GM19035 (cell line): ENCODE measurements around the gene MAP7D2.
"Not testable (repeated sequence)": the region's sequence is repeated elsewhere in the genome, so short reads cannot be mapped to it uniquely, and the experiment has no call there.

Experiments
- ATAC-seq: cut with Tn5 transposase; IDR thresholded peaks from one replicate; pipeline ENCODE4 v1.9.1; 2021; ENCODE audit not compliant: unreplicated experiment

MAP7D2 gene

DNA sequence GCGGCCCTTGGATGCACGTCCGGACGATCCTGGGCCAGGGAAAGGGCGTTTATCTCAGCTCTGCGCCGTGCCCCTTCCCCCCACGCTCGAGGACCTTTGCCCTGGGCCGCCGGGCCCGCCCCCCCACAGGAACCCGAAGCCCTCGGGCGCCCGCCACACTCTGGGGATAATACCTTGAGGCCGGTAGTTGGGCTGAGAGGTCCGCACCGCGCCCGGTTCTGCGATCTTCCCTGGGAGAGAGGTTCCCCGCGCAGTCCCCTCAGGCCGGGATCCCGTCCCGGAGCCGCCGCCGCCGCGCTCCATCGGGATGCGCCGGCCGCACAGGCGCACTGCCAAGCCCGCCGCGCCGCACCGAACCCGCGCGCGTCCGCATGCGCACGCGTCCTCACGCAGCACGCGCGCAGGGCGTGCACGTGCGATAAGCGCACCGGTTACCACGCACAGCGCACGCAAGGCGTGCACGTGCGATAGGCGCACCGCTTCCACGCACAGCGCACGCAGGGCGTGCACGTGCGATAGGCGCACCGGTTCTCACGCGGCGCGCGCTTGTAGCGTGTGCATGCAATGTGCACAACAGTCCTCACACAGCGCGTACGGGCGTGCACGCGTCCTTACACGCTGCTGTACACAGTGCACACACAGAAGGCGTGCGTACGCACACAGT is at the start of gene MAP7D2:
TSS of gene MAP7D2 (minus strand) at position 331 of the 664 bp plus-strand sequence. CDS start at position 303, 28 bp downstream.
- ATAC-seq = no peak

DNA sequence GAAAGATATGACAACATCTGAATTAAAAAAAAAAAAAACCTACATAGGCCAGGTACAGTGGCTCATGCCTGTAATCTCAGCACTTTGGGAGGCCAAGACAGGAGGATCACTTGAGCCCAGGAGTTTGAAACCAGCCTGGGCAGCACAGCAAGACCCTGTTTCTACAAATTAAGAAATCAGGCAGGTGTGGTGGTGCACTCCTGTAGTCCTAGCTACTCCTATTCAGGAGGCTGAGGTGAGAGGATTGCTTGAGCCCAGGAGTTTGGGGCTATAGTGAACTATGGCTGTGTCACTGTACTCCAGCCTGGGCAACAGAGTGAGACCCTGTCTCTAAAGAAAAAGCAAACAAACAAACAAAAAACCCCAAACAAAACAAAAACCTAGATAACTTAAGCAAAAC is 45.8 kb upstream of the MAP7D2 start:
- ATAC-seq = not testable (repeated sequence)

DNA sequence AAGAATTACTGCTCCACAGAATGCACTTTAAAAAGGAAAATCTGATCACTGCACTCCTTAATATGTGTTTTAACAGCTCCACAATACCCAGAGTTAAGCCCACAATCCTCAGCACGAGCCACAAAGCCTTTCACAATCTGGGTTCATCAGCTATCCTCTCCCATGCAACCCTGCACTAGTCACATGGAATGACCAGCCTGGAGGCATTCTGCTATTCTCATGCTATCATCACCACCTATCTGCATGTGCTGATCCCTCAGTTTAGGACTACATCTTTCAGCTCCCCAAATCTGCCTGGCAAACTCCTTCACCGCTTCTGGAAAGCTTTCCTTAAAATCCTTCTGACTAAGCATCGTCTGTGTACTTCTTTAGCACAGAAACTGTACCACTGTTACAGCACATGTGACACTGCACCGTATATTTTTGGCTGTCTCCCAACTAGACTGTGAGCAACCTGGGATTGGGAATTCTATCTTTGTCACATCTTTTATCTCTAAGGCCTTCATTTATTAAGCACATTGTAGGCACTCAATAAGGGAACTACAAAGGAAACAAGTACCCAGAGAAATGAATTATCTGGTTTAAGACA is 43.2 kb upstream of the MAP7D2 start:
- no peak for ATAC-seq

DNA sequence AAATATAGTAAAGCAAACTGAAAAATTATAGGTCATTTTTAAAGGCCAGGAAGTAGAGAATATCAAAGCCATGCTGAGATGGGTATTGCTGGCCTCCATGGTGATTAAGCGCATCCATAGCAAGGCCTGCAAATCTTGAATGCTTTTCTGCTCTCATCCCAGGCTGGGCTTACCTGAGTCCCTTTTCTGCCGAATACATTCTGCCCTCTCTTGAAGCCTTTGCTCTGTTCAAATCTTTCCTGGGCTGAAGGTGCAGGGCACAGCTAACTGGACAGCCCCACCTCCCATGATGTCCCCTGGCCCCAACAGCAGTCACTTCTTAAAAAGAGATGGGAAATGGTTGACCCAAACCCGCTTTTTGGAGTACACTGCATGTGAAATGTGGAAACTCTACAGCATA is 35.0 kb upstream of the MAP7D2 start:
- ATAC-seq = no peak

DNA sequence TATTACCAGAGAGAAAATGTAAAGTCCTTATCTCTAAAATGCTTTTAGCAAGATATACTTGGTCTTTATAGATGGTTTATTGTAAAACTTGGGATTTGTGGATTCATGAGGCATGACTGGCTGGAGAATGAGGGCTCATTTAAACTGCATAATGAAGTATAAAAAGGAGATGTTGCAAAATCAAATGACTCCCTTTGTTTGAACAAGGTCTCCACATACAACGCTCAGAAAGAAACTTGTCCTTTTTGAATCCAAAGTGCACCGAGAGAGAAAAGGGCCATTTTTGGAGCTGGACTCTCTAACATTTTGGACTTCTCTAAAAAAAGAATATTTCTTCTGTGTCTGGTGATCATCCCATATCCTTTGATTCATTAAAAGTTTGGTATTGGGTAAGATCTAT is 32.6 kb upstream of the MAP7D2 start:
- ATAC-seq = no peak

DNA sequence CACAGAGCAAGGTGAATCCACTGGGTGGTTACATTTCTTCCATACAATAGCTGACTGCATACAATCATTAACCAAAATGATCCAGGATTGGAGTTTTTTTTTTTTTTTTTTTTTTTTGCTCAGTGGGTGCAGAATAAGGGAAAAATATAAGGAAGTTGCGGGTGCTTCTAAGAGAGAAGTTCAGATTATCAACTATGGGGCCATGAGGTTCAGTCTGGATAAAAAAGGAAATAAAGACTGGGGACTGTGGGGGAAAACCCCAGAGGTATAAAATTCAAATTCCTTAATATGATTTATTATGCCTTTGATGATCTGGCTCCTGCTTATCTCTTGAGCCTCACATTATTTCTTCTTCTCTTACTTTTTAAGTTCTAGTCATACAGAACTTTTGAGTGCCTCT is 30.9 kb upstream of the MAP7D2 start:
- ATAC-seq = no peak

DNA sequence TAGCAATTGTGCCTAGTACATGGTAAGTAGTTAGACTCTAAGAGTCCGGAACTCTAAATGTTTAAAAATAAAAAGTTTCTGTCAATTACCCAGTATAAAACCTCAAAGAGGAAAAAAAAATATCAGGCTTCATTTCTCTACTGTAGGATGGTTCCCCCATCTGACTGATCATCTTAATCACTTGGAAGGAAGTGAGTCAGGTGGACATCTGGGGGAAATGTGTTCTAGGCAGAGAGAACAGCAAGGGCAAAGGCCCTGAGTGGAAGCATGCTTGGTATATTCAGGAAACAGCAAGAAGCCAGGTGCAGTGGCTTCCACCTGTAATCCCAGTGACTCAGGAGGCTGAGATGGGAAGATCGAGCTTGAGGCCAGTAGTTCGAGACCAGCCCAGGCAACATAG is 27.8 kb upstream of the MAP7D2 start:
- no peak for ATAC-seq

DNA sequence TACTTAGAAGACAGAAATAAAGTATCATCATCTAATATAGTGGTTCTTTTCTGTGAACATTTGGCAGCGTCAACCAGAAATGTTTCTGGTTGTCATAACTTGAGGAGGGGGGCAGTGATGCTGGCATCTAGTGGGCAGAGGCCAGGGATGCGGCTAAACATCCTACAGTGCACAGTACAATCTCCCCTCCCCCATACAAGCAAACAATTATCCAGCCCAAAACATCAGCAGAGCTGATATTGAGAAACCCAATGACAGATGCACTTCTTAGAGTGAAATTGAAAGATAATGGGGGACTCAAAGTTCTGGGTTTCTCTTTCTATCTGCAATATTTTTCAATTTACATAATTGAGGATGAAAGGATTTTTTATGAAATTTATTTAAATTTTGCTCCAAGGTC is 26.9 kb upstream of the MAP7D2 start:
- ATAC-seq = no peak

DNA sequence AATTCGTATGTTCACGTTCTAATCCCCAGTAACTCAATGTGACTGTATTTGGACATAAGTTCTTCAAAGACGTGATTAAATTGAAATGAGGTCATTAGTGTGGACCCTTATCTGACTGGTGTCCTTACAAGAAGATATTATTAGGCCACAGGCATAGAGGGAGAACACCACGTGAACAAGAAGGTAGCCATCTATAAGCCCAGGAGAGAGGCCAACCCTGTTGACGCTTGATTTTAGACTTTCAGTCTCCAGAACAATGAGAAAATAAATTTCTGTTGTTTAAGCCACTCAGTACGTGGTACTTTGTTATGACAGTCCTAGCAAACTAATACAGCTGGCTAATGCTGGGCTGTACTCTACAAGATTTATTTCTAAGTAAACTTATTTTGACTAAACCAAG is 26.4 kb upstream of the MAP7D2 start:
- no peak for ATAC-seq

DNA sequence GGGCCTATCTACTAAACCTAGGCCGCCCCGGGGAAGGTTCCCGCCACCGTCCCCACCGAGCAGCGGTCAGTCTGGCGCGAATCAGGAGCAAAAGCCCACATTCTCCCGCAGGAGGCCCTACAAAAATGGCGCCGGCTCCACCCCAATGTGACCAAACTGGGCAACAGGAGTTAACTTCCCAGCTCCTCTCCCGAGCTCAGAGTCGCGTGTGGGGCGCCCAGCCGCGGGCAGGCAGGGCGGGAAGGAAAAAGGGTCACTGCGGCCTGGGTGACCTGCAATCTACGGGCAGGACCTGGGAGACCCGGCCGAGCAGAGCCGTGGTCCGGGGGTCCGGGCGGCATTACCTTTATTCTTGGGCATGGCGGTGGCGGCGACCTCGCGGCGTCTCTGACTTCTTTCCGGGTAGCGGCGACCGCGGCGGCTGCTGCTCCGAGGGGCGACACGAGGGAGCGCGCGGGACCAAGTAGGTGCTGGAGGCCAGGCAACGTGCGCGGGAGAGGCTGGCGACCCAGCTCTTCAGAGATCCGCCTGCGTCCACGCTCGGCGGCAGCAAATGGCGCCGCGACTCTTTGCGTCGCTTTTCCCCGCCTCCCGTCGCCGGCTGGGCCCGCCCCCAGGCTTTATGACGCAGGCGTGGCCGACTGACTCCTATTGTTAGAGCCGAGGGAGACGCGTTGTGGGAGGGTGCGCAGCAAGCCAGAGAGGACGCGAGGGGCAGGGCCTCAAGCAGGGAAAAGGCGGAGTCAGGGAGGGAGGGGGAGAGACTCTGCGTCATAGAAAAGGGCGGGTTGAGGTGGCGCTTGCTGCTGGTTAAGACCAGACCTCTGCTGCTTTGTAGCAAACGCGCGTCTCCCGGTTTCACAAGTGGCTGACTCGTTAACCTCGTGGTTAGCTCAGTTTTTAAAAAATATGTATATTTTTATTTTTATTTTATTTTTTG is 24.8 kb upstream of the MAP7D2 start, which contains the start of gene EIF1AX:
TSS of gene EIF1AX (minus strand) at position 558 of the 940 bp plus-strand sequence. CDS start at position 360, 198 bp downstream.
- ATAC-seq = peak; percentile 97

DNA sequence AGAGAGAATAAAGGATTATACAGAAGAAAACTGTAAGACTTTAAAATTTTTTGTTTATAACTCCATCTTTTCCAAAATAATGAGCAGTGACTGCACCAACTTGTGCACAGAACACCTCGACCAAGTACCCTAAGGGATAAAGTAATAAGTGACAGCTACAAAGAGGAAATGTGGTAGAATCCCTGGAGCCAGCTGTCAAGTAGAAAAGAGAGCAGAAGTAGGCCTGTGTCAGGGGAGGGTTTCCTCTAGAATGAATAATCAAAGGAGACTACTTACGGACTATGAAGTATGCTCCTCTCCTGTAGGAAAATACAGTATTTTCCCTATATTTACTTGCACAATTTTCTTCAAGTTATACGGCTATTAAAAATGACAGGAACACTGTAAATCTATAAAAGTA is 23.7 kb upstream of the MAP7D2 start:
- ATAC-seq = no peak

DNA sequence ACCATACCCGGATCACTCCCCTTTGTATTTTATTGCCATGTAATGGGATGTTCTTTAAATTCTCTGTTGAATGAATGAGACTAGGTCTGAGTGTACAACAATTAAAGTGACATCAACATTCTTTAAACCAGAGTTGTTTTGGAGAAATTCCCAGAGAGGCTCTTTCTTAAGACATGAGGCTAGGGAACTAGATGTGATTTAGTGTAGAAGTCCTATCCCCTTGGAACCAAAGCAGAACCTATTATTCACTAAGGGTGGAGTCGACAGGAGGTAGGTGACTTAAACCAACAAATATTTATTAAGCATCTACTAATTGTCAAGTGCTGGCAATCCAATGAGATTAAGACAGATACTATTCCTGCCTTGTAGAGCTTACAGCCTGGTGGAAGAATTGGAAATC is 23.3 kb upstream of the MAP7D2 start:
- ATAC-seq = no peak

DNA sequence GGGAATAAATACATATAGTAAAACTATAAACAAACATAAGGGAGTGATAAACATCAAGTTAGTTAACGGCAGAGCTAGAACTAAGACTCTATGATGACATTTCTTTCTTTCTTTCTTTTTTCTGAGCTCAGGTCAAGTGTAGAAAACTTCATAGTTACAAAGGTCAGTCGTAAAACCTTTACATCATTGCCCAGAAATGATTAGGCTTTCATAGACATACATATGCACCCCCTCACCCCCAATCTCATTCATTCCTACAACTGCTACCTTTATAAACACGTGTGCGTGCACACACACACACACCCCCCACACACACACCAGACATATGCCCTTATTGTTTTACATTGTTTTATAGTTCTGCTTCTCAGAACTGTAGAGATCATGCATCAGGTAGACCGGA is 19.2 kb upstream of the MAP7D2 start:
- no peak for ATAC-seq

DNA sequence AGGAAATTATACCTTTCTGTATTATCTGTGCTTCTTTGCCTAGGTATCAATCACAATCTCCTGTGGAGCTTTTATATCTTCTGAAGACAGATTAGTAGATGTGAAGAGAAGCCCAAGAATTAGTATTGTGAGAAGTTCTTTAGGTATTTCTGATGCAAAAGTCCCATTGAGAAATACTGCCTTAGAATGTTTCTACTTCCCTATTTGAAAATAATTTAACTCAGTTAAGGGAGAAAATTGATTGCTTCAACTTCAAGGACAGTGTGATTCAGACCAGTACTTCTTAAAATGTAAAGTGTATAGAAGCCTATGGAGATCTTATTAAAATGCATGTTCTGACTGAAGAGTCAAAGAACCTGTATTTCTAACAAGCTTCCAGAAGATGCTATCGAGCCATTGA is 16.0 kb upstream of the MAP7D2 start:
- no peak for ATAC-seq

DNA sequence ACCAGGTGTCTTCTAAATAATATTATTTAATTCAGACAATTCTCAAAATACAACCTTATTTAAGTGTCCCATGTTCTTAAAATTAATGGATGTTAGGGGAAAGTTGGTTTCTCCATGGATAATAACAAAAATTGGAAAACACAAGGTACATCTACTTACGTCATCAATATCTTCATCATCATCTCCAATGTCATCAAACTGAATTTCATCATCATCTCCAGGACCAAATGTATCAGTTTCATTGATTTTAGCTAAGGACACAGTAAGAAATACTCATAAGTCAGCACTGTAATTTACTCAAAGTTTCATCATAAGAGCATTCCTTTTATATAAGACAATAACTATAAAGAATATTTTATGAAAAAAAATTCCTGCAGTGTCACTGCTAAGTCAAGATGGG is 13.7 kb upstream of the MAP7D2 start:
- no peak for ATAC-seq

DNA sequence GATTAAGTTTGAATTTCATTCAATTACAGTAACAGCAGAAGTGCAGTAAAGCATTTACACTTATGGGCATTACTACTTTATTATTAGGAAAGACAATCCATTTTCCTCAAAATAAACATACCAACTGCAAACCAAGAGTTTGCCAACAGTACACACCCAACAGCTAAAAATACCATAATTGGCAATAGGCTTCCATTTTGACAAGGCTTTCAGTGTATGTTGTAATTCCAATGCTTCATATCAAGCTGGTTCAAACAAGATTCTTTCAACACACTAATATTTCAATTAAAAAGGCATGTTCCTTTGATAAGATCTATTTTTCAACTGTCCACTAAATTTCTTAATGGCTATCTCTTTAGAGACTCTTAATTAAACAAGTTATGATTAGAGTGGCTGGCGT is 12.8 kb upstream of the MAP7D2 start:
- ATAC-seq = no peak

DNA sequence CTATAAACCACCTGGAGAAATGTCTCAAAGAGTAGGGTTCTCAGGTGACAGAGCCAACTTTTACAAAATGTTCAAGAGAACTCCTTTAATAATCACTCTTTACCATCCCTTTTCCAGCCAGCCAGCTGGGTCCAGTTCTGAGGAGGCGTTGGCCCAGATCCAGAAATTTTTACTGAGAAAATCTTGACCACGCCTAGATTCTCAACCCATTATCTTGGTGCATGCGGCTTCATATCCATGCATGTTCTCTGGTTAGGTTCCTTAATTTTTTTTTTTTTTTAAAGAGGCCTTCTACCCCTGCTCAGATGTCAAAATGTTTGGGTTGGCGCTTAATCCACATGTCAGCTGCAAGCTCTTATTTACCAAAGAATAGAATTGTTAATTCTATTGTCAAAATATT is 12.0 kb upstream of the MAP7D2 start:
- ATAC-seq = no peak

DNA sequence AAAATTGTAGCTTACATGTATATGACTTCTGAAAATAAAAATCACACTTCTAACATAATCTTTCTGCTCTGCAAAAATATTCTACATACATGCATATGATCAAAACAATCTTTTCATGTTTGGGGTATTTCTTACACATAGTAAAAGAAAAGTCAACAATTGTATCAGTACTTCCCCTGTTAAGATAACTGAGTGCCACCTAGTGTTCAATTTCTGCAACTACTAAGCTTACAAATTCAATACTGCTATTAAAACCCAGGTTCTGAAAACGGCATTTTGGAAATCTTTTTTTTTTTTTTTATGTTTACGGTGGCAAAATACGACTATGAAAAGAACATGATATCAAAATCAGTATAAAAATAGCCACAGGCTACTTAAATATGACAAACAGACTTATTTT is 10.7 kb upstream of the MAP7D2 start:
- not testable (repeated sequence) for ATAC-seq

DNA sequence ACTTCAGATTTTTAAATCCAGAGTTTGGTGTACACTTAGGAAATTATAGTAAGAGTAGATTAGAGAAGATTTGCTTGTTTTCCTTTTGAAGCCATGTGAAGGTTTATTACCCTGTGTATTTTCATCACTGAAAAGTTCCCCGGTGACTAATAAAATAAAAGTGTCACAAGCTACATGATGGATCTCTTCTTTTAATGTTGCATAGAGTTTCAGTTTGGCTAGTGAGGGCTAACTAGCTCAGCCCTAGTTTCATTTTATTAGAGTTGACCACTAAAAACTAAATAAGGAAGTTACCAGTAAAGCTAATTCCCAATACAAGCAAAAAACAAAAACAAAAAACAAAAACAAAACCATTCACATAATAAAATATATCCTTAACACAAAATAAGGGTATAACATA is 10.1 kb upstream of the MAP7D2 start:
- peak; percentile 65 for ATAC-seq

DNA sequence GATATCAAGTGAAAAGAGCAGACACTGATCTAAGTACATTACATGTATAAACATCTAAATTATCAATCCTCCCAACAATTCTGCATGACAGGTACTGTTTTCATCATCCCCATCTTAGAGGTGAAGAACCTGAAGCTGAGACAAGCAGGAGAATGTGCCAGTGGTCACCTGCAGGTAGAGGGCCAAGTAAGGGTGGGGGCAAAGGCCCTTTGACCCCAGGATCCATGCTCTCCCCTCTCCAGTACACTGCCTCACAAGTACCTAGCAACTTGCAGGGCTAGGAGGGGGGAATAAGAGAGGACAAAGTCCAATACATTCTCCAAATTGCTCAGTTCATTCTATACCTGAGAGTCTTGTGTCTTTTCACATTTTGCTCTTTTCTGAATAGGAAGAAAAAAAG is 8.3 kb upstream of the MAP7D2 start:
- no peak for ATAC-seq

DNA sequence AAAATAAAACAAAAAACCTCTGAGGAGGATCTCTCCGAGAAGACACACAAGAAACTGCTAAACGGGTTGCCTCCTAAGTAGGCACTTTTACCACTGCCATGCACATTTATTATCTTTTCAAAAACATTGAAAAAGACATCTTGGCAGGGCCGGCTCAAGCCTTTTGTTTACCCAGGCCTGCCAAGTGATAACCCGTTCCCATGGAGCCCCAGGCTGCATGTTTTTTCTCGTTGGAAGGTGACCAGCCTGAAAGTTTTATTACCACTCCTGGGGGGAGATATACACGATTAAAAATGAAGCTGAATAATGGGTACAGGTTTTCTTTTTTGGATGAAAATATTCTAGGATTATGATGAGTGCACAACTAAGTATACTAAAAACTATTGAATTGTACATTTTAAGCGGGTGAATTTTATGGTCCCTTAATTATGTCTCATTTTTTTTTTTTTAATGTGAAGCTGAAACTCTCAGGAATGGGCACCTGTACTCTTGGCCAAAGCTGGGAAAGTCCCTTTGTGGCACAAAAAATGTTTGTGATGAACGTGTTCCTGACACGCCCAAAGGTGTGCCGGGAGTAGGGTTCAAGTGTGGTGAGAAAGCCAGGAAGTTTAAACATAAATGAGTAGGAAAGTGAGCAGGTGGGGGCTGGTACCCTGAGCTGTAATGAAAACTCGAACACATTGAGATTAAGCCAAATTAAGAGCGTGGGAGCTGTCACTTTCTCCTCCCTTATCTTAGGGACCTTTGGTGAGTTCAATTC is 1.5 kb upstream of the MAP7D2 start:
- no peak for ATAC-seq
